Neural progenitor cell (in vitro differentiated cells): ENCODE measurements around the gene GFAP.

Source experiments
- EZH2 ChIP-seq: fragments of 200-600 bp; sonication (generic); IDR thresholded peaks from 2 replicates; pipeline ENCODE4 v1.6.1; 2017; ENCODE audit warnings: antibody characterized with exemption, mild to moderate bottlenecking, moderate library complexity
- TF ChIP-seq, protein P1 (sequence below): fragments of 200-600 bp; sonication (generic); IDR thresholded peaks from 2 replicates; pipeline ENCODE4 v1.5.1; 2017; ENCODE audit warnings: antibody characterized with exemption, mild to moderate bottlenecking

DNA sequence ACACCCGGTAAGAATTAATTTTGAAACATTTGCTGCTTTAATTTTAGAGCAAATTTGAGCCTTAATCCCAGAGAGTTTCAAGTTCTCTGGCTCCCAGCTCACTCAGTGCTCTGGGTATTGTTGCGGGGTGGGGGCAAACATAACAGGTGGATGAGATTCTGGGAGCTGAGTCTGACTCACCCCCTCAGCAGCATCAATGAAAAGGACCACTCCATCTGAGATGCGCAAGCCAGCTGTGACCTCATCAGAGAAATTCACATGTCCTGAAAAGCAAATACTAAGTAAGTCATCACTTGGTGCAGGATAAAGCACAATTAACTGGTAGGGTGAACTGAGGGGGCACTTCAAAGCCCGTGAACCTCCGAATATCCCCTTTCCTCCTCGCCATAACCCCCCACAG lies 35.9 kb downstream of the GFAP start:
- TF ChIP-seq, protein P1, sequence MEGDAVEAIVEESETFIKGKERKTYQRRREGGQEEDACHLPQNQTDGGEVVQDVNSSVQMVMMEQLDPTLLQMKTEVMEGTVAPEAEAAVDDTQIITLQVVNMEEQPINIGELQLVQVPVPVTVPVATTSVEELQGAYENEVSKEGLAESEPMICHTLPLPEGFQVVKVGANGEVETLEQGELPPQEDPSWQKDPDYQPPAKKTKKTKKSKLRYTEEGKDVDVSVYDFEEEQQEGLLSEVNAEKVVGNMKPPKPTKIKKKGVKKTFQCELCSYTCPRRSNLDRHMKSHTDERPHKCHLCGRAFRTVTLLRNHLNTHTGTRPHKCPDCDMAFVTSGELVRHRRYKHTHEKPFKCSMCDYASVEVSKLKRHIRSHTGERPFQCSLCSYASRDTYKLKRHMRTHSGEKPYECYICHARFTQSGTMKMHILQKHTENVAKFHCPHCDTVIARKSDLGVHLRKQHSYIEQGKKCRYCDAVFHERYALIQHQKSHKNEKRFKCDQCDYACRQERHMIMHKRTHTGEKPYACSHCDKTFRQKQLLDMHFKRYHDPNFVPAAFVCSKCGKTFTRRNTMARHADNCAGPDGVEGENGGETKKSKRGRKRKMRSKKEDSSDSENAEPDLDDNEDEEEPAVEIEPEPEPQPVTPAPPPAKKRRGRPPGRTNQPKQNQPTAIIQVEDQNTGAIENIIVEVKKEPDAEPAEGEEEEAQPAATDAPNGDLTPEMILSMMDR = no peak
- TF ChIP-seq EZH2 = no peak
